GM19043 (cell line): ENCODE measurements around the gene SMAD6.

Experiments
- ATAC-seq: cut with Tn5 transposase; IDR thresholded peaks from one replicate; pipeline ENCODE4 v1.9.1; 2021; ENCODE audit warnings: low read depth; ENCODE audit not compliant: unreplicated experiment

SMAD6 gene

DNA sequence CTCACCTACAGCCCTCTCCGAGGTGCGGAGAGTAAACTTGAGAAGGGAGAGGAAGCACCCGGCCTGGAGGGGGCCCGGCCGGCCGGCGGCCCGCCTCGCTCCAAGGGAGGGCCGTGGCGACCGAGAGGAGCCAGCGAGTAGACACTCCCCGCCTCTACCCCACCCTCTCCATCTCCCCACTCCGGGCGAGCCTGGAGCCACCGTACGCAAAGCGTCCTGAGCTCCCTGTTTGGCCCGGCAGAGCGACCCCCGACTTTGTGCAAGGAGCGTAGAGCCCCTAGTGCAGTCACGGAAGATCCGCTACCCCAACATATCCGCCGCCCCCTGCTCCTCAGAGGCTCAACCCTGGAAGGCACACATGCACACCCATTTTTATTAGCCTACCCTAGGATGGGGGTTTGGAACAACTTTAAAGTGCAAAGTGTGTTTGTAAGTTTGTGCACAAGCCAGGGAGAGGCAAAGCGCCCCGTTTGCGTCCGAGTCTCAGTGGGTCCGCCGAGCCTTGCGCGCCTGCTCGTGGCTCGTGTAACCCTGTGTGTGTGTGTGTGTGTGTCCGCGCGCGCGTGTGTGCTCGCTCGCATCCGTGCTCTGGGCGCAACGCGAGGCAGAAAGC is 508 bp upstream of the SMAD6 start:
- peak; percentile 19 for ATAC-seq

- no peak for ATAC-seq
Measured at GRCh38 chr15:66702787-66703539, 927 bp downstream of the SMAD6 start.

DNA sequence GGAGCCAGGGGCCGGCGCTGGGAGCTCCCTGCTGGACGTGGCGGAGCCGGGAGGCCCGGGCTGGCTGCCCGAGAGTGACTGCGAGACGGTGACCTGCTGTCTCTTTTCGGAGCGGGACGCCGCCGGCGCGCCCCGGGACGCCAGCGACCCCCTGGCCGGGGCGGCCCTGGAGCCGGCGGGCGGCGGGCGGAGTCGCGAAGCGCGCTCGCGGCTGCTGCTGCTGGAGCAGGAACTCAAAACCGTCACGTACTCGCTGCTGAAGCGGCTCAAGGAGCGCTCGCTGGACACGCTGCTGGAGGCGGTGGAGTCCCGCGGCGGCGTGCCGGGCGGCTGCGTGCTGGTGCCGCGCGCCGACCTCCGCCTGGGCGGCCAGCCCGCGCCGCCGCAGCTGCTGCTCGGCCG is 1.5 kb downstream of the SMAD6 start:
- ATAC-seq, result no peak

DNA sequence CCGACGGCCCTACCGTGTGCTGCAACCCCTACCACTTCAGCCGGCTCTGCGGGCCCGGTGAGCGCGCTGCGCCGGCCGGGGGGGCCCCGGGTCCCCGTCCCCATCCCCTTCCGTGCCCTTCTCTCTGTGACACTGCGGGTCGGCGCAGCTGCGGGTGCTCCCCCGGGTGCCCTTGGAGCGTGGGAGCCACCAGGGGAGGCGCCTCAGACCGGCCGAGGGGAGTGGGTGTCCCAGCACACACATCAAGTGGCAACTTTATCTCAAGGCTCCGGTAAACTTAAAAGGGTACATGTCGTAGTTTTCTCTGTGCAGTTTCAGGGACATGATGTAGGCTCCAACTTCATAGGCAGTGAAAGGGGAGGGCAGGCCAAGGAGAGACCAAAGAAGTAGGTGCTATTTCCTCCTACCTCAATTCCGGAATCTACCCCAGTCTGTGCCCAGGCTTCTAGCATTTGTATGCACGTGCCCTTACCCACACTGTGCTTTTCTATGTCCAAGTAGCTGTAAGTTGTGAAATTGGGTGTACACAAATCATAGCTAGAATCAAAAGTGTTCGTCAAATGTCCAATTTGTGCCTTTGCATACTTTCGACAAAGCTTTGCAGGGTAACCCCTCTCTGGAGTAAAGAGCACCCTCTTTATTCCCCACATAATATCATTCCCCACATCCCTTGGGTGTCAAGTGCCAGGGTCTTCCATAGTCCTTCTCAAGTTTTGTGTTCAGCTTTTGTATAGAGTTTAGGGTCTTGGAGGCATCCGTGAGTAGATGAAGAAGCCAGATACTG is 2.2 kb downstream of the SMAD6 start:
- ATAC-seq, result no peak

GRCh38 chr15:66704803-66705153 is 2.7 kb downstream of the SMAD6 start:
- ATAC-seq, result no peak

DNA sequence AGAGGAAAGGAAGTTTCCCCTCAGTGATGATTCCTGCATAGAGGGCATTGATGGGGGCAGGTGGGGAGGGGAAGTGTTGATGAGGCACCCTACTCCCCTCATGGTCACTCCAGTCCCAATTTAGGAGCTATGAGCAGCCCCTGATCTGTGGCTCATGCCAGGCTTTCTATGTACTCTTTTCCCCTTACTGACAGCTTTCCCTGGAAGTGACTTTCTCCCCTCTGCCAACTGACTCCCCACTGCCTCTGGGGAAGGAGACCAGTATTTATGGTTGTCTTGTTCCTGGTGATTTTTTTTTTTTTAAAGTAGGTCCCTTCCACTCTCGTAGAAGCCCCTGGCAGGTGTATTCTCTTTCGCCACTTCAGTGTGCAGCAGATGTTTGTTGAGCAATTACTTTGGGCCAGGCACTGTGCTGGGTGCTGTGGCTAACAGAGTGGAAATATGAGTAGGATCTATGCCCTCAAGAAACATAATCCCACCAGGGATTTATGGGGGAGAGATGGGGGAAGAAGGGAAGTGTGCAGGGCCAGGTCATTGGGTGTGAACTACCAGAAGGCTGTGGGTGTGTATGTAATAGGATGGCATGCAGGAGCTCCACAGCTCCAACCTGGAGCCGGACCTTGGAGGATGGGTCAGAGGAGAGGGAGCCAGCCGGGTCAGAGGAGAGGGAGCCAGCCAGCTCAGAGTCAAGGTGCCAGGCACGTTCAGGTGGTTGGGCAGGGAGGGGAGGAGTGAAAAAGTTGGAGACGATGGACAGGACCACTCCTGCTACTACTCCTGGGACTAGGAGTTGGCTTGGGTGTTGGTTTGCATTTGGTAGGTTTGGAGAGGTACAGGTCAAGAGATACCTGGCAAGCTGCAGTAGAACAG is 3.5 kb downstream of the SMAD6 start:
- ATAC-seq, result no peak

GRCh38 chr15:66706225-66706732 is 4.2 kb downstream of the SMAD6 start:
- no peak for ATAC-seq

- ATAC-seq, result no peak
Measured at GRCh38 chr15:66706840-66707239, 4.8 kb downstream of the SMAD6 start.

DNA sequence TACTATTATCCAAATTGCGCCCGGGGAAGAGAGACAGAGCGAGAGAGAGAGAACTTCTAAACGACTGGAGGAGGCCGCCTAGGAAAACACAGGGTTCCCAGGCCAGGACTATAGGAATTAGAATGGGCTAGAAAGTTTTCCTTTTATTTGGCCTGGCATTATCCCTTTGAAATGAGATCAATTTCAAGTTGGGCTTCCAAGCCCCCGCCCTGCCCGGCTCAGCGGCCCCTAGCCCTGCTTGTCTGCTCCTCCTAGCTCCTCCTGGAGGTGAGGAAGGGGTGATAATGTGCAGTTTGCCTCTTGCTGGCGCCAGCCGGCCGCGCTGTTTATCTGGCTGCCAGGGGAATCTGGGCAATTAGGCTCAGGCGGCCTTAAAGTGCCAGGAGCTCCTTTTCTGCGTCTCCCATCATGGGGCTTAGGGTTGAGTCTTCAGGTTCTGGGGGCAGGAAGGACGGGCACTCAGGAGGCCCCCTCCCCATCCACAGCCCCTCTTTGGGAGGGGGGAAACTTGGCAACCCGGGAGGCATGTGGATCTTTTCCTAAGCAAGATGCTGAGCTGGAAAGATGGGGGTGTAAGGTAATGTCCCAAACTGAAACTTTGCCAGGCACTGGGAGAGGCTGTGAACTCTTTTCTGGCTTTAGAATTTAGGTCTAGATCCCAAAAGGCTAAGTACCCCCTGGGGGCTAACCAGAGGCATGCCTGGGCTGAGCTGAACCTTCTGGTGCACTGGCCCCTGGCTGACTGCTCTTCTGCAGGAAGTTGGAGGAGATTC is 5.5 kb downstream of the SMAD6 start:
- no peak for ATAC-seq

- ATAC-seq, result no peak
Measured at GRCh38 chr15:66708389-66708788, 6.4 kb downstream of the SMAD6 start.

GRCh38 chr15:66709884-66710283 is 7.8 kb downstream of the SMAD6 start:
- ATAC-seq, result no peak

- no peak for ATAC-seq
Measured at GRCh38 chr15:66711260-66711659, 9.2 kb downstream of the SMAD6 start.

DNA sequence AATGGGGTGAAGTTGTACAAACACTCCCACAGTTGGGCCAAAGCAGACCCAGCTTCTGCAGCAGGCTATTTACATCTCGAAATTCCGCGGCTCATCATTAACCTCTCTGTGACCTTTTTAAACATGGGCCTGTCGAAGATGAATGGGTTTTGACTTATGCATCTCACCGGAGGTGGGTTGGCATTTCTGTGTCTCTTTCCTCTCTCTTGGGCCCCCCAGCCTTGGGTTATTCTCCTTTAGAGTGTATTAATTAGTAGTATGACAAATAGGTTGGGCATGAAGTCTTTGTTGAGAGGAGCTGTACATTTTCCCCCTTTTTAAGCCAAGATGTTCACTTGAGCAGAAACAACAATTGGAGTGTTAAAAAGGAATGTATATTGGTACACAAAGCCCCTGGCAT is 9.8 kb downstream of the SMAD6 start:
- ATAC-seq, result no peak

DNA sequence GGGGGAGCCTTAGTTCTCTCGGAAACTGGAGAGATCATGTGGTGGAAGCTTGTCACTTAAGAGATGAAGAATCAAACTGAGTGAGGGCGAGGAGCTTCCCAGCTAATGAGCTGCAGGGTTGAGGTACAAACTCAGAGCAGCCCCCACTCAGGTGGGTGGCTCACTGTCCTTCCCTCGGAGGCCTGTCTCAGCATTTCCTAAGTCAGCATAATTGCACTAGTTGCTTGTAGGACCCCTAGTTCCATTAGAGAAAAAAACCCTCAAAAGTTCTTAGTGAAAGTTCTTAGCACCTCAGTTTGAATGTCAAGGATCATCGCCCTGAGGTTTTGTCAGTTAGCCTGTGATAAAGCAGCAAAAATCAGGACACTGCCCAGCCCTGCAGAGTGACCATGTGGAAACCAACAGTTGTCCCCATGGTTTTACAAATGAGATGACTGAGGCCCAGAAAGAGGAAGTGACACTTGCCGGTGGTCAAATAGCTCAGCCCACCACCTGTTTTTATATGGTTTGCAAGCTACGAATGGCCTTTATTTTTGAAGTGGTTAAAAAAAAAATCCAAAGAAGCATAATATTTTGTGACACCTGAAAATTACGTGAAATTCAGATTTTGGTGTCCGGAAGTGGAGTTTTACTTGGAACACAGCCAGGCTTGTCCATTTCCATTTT is 11.9 kb downstream of the SMAD6 start:
- ATAC-seq, result no peak

- ATAC-seq, result no peak
Measured at GRCh38 chr15:66714543-66714981, 12.5 kb downstream of the SMAD6 start.

- no peak for ATAC-seq
Measured at GRCh38 chr15:66715181-66715624, 13.2 kb downstream of the SMAD6 start.

GRCh38 chr15:66715720-66716655 is 14.0 kb downstream of the SMAD6 start:
- no peak for ATAC-seq

DNA sequence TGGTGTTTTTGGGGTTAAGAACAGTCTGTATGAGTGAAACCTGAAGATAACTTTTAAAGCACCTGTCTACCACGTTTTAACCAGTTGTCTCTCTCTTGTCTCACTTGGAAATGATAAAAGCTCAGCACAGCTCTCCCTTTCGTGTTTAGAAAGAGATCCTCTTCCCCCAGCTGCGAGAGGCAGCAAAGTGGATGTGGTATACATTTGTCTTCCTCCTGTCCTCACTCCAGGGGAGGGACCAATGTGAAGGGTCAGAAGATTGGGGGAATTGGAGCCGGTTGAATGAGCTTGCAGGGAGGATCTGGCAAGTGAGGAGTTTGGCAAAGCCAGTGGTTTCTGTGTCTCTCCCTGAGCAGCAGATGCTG is 14.6 kb downstream of the SMAD6 start:
- ATAC-seq, result no peak
